Left cardiac atrium (tissue), 4 donors: ENCODE data around the gene GPR68. TPM values are rescaled to one million over a fixed set of nuclear protein-coding genes. Genes with fewer than 3 reads are reported as not detected.
"Not testable (repeated sequence)": the region's sequence is repeated elsewhere in the genome, so short reads cannot be mapped to it uniquely, and the experiment has no call there.

Source experiments
- ATAC-seq, 2 donors: fragments of 200-7000 bp; cut with Tn5 transposase; one replicate each; pipeline ENCODE4 v1.9.1; 2020; ENCODE audit warnings: mild to moderate bottlenecking in 2 of 2, moderate library complexity in 2 of 2
- DNase-seq: peaks from one replicate; pipeline ENCODE4 v3.0.0-alpha.2; 2020
- intact Hi-C, 2 donors: fragments of 100-400 bp; cut with DNase I; formaldehyde crosslinking; loops; one replicate each; pipeline versions ENCODE4 v1.14.1 to v1.15.1; 2022 to 2023
- total RNA-seq, 2 donors: library from RNA; stranded (reverse); fragmentation: NEBNext Ultra II Directional; extraction: Animal tissue kit (Norgen Biotek cat#: 25700); gene quantifications; one replicate each; pipeline ENCODE4 v1.2.1, GENCODE V29; 2021
- donor health status: DM: no; HTN: yes; CAD: no.
- donor health status: DM: no; HTN: yes; CAD: no; lungs with severe emphysema.
- donor health status: DM: yes; HTN: yes; CAD: no.
- donor health status: Dilated cardiomyopathy.

GPR68 gene
- total RNA-seq, 2 donors from 2014 or later, result 0.94 to 1.8 TPM

DNA sequence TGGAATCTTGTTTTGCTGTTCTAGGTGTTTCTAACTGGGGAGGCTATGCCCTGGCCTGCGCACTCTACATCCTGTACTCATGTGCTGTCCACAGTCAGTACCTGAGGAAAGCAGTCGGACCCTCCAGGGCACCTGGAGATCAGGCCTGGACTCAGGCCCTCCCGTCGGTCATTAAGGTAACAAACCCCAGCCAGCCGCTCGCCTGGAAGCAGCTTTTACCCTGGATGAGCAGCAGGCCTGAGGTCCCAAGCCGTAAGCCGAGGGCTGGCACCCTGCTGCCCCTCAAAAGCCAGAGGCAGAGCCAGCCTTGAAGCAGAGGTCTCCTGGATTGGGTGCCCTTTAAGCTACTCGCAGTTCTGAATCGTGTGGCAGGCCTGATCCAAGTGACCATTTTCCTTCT lies 29.1 kb downstream of the GPR68 start:
- DNase-seq, result no peak
- no peak for ATAC-seq
- intact Hi-C loops, result no loop called here

DNA sequence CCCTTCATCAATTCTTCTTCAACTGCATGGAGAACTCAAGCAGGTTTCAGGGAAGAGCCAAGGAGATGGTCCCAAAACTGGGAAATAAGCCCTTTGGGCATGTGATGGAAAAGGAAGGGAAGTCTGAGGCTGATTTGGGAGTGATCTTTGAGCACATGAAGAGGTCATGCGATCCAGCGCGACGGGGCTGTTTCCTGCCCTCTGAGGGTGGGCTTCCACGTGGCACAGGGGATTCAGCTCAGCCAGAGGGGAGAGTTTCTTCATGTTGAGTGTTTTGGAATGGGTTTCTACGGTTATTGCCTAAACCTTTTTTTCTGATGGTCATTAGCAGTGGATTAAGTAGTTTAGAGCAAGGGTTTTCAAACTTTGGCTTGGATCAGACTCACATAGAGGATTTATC lies 30.2 kb downstream of the GPR68 start:
- no peak for ATAC-seq
- intact Hi-C loops, result no loop called here
- DNase-seq, result no peak

DNA sequence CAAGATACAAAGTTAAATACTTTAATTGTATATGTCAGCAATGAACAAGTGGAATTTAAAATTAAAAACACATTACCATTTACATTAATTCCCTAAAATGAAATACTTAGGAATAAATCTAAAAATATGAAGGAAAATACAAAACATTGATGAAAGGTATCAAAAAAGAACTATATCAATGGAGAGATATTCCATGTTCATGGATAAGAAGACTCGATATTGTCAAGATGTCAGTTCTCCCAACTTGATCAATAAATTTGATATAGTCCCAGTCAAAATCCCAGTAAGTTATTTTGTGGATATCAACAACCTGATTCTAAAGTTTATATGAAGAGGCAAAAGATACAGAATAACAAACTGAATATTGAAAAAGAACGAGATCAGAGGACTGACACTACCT lies 33.5 kb downstream of the GPR68 start:
- ATAC-seq, result no peak
- no peak for DNase-seq
- intact Hi-C loops, result no loop called here

DNA sequence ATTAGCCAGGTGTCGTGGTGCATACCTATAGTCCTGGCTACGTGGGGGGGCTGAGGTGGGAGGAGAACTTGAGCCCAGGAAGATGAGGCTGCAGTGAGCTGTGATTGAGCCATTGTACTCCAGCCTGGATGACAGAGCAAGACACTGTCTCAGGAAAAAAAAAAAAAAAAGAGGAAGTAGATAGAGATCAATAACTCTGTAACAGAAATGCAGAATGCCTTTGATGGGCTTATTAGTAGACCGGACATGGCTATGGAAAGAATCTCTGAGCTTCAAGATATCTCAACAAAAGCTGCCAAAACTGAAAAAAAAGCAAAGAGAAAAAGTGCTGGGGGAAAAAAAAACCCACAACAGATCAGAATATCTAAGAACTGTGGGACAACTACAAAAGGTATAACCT lies 37.5 kb downstream of the GPR68 start:
- no peak for ATAC-seq
- intact Hi-C loops, result no loop called here
- DNase-seq, result no peak

DNA sequence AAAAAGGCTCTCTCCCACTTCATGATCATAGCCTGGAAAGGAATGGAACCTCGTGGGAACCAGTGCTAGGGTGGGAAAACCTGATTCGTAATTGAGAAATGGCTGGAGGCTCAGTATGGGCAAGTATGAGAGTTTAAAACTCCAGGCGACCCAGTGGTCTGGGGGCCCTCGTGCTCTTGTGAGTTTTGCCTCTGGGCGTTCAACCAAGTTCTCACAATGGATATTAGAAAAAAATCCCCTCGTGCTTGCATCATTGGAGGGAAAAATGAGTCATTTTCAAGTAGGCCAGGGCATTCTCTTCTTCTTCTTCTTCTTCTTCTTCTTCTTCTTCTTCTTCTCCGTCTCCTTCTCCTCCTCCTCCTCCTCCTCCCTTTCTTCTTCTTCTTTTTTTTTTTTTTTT lies 39.0 kb downstream of the GPR68 start:
- no peak for ATAC-seq
- no peak for DNase-seq
- intact Hi-C loops, result no loop called here

DNA sequence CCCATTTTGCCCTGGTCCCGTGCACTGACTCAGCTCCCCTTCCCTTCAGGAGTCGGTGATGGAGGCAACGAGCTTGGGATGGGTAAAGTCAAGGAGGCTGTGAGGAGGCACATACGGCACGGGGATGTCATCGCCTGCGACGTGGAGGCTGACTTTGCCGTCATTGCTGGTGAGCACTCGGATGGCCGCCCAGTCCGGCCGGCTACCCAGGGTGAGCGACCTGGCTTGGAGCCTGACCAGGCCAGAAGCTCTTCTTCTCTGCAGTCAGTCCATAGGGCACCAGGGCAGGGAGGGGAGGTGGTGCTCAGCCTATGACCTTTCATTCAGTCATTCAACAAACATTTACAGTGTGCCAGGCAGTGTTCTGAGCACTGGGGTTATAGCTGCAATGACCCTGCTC lies 39.8 kb downstream of the GPR68 start:
- intact Hi-C loops, result no loop called here
- DNase-seq (no peak), ATAC-seq (no peak)

DNA sequence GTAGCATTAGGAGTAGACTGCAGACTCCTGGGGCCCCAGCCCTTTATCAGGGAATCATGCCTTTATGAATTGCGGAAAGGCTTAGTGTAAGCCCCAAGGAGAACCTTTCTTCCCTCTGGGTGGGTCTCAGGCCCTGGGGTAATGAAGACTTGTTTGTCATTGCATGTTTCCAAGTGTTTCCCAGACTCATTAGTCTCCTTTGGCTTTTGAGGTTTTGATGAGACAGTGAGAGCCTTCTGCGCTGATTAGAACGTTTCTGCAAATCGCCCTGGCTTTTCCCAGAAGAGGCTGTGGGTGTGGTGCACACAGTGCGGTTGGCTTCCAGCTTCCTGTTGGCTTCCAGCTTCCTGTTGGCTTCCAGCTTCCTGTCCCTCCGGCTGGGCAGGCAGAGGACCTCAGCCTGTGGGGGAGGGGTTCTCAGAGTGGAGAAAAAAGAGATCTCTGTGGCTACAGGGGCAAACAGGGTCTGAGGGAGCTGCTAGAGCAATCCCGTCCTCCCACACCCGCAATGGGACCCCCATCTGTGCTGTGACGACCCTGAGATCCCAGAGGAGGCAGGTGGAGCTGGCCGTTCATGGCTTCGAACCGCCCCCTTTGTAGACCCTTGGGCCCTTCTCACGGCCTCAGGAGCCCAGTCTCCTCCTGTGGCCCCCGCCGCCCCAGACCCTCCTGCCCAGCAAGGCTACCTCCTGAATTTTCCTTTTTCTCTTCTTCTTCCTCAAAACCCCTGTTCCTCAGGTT lies 42.1 kb downstream of the GPR68 start:
- peak; percentile 67 to 83 for ATAC-seq
- intact Hi-C loops, result no loop called here
- peak; percentile 83 for DNase-seq

DNA sequence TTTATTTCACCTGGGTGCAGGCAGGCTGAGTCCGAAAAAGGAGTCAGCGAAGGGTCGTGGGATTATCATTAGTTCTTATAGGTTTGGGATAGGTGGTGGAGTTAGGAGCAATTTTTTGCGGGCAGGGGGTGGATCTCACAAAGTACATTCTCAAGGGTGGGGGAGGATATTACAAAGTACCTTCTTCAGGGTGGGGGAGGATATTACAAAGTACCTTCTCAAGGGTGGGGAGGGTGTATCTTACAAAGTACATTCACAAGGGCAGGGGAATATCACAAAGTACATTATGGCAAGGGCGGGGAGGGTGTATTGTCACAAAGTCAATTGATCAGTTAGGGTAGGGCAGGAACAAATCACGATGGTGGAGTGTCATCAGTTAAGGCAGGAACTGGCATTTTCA lies 43.7 kb downstream of the GPR68 start:
- intact Hi-C loops, ATAC-seq, DNase-seq: not testable (repeated sequence)

DNA sequence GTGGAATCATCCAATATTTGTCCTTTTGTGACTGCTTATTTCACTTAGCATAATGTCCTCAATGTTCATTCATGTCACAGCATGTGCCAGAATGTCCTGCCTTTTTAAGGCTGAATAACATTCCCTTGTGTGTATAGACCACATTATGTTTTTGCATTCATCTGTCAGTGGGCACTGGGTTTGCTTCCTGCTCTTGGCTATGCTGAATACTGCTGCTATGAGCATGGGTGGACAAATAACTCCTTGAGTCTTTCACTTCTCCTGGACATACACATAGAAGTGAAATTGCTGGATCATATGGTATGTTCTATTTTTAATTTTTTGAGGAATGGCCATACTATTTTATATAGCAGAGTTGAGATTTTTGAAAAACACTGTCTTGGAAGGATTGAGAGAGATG lies 46.9 kb downstream of the GPR68 start:
- intact Hi-C loops, result no loop called here
- ATAC-seq (no peak), DNase-seq (no peak)

DNA sequence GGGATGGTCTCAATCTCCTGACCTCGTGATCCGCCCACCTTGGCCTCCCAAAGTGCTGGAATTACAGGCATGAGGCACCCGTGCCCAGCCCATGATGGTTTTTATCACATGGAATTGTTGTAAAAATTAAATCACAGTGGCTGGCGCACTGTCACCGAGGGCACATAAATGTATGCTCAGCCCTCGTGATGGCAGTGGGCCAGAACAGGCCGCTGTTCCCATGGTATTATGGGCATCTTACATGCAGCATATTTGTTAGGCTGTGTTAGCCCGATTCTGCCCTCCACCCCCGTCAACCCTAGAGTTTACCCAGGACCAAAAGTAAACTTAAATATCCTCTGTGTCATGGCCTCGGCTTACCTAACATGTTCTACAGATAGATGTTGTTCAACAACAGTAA lies 48.6 kb downstream of the GPR68 start:
- ATAC-seq, result no peak
- DNase-seq, result no peak
- intact Hi-C loops, result no loop called here

DNA sequence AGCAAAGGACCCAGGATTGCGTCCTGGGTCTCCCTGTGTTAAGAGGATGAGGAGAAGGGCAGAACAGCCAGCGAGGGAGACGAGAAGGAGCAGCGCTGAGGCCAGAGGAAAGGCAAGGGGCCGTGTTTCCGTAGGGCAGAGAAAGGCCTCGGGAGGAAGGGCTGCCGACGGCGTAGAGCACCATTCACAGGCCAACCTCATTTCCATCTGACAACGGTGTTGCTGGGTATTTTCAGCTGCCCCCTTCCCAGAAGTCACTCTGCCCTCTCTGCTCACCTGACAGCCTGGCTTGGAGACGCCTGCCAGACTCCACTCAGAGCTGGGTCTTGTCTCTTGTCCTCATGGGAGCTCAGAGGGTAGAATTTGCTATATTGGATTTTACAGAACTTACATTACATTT lies 51.4 kb downstream of the GPR68 start:
- DNase-seq (no peak), ATAC-seq (no peak)
- intact Hi-C loops, result no loop called here

DNA sequence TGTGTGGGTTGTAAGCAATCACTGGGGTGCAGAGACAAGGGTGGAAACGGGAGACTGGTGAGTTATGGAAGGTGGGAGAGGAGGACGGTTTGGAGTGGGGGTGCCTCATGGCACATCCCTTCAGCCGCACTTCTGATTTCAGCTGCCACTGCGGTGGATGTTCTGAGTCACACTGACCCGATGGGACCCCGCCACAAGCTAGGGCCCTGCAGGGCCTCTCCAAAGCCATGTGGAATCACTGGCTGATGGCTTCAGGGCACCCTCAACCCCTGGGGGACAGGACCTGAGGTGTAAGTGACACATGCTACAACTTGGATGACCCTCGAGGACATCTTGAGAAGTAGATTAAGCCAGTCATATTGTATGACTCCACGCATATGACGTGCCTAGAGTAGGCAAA lies 53.7 kb downstream of the GPR68 start:
- ATAC-seq (no peak), DNase-seq (no peak)
- intact Hi-C loops, result no loop called here

DNA sequence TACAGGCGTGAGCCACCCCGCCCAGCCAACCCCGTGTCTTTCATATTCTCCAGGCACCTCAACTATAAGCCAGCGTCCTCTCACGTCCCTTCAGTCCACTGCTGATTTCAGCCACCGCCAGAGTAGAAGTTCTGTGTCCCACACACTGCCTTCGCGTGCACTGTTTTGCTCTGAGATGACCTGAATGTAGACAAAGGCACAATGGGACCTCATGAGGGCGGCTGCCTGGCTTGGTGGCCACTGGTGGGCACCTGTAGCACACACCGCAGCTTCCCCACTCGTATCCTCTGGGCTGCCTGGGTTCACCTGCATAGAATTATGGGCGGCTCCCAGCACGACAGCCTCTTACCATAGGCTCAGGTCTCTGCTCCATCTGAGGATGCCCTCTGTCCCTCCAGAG lies 57.2 kb downstream of the GPR68 start:
- intact Hi-C loops, result no loop called here
- DNase-seq (no peak), ATAC-seq (no peak)

DNA sequence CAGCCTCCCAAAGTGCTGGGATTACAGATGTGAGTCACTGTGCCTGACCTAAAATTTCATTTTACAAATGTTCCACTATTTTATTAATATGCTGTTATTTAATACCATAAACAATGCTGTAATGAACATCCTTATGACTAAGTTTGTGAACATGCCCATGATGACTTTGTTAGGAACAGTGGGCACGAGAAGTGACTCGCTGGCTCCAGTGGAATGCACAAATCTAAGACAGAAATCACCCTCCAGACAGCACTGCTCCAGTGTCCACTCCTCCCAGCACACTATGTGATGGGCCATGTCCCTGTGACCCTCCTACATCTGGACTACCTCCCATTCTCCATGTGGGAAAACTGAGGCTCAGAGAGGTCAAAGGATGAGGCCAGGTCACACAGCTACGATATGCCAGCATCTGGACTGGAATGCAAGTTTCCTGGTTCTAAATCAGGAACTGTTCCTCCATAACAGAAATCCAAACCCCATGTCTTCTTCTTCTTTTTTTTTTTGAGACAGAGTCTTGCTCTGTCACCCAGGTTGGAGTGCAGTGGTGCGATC lies 57.9 kb downstream of the GPR68 start:
- ATAC-seq, result no peak
- DNase-seq, result no peak
- intact Hi-C loops, result no loop called here

DNA sequence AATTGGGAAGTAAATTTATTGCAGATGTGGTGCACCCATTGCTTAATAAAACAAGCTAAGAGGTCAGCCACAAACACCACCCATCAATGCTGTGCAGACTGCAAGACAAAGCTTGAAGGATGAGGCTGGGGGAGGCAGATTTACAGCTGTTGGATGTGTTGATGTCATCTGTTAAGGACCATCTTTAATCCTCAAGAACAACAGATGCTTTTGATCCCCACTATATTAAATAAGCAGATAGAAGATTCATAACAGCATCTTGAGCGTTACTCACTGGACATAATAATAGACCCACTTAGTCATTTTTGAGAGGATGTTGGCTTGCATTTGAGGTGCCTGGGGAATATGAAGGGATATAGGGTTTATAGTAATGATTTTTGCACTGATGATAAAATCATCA lies 58.8 kb downstream of the GPR68 start:
- no peak for DNase-seq
- intact Hi-C loops, result no loop called here
- no peak for ATAC-seq

DNA sequence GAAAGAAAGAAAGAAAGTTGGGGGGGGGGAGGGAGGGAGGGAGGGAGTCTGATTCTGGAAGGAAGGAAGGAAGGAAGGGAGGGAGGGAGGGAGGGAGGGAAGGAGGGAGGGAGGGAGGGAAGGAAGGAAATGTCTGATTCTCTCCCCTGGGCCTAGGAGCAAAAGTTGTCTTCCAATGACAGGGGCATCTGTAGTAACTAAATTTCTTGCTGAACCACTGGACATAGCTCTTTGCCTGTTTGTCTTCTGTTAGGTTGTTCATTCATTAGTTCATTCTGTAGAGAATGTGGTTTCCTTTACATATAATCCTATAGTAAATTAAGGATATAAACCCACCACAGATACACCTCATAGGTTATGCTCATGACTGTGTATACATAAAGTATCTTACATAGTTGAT lies 59.9 kb downstream of the GPR68 start:
- intact Hi-C loops, result no loop called here
- no peak for DNase-seq
- ATAC-seq, result no peak

DNA sequence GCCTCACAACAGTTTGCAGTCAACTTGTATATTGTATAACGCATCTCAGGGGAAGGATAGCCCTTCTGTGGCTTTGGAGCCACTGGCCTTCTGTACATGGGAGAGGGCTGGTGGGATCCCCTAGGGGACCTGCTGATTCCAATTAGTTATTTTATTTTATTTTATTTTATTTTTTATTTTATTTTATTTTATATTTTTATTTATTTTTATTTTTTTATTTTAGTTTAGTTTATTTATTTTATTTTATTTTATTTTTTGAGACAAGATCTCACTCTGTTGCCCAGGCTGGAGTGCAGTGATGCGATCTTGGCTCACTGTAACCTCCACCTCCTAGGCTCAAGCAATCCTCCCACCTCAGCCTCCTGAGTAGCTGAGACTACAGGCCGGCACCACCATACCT lies 61.8 kb downstream of the GPR68 start:
- ATAC-seq, intact Hi-C loops, DNase-seq: not testable (repeated sequence)
